Natural killer cell (primary cell): Measurements from ENCODE around the gene DPEP2. TPM values are rescaled to one million over a fixed set of nuclear protein-coding genes. Genes with fewer than 3 reads are reported as not detected.

Experiments used
- ATAC-seq, 3 donors: fragments of 150-1000 bp in 2 of 3; fragments of 200-7000 bp in 1 of 3; cut with Tn5 transposase; 1 replicate in 1 of 3; 2 replicates in 2 of 3; pipeline ENCODE4 v1.10.0; 2021; ENCODE audit warnings: mild to moderate bottlenecking in 2 of 3, moderate library complexity in 2 of 3
- DNase-seq, 2 donors: peaks; one replicate each; pipeline versions ENCODE4 v3.0.0 to v3.0.0-alpha.2; 2013 to 2021; ENCODE audit warnings: mixed read lengths in 1 of 2
- H3K27ac ChIP-seq: one replicate; pipeline ENCODE4 v1.5.1; 2013; ENCODE audit warnings: mild to moderate bottlenecking, low read length
- H3K27me3 ChIP-seq: one replicate; pipeline ENCODE4 v1.6.1; 2013; ENCODE audit warnings: low read length; ENCODE audit not compliant: control insufficient read depth, insufficient read depth
- H3K36me3 ChIP-seq: one replicate; pipeline ENCODE4 v1.6.1; 2013; ENCODE audit warnings: low read length; ENCODE audit not compliant: control insufficient read depth, insufficient read depth
- H3K4me1 ChIP-seq: one replicate; pipeline ENCODE4 v1.6.1; 2013; ENCODE audit warnings: low read length; ENCODE audit not compliant: control insufficient read depth, insufficient read depth
- H3K4me3 ChIP-seq: one replicate; pipeline ENCODE4 v1.5.1; 2013; ENCODE audit warnings: low read length
- H3K9me3 ChIP-seq: one replicate; pipeline ENCODE4 v1.6.1; 2013; ENCODE audit warnings: low read length; ENCODE audit not compliant: control insufficient read depth, insufficient read depth
- H3K27ac Mint-ChIP-seq, 2 donors: one replicate each; pipeline ENCODE4 v1.8.0; 2022; ENCODE audit warnings: mild to moderate bottlenecking in 2 of 2, mixed read lengths in 2 of 2, moderate library complexity in 1 of 2
- H3K27me3 Mint-ChIP-seq, 2 donors: one replicate each; pipeline ENCODE4 v1.8.0; 2022; ENCODE audit warnings: low read depth in 2 of 2, mixed read lengths in 2 of 2
- H3K36me3 Mint-ChIP-seq: one replicate; pipeline ENCODE4 v1.8.0; 2022; ENCODE audit warnings: mixed read lengths
- H3K4me1 Mint-ChIP-seq, 2 donors: one replicate each; pipeline ENCODE4 v1.8.0; 2022; ENCODE audit warnings: mixed read lengths in 2 of 2
- H3K4me3 Mint-ChIP-seq: one replicate; pipeline ENCODE4 v1.8.0; 2022; ENCODE audit warnings: mild to moderate bottlenecking, moderate library complexity, mixed read lengths
- H3K9me3 Mint-ChIP-seq, 2 donors: one replicate each; pipeline ENCODE4 v1.8.0; 2022; ENCODE audit warnings: mixed read lengths in 2 of 2
- CTCF ChIP-seq: fragments of 200-600 bp; IDR thresholded peaks from one replicate; pipeline ENCODE4 v1.8.0; 2022; ENCODE audit warnings: antibody characterized with exemption
- WGBS: methylation state at CpG from one replicate; pipeline ENCODE4 v1.1.7; 2013; ENCODE audit warnings: missing lambda C conversion rate; ENCODE audit not compliant: insufficient coverage; 5-methylcytosine and 5-hydroxymethylcytosine counted together
- intact Hi-C: fragments of 100-400 bp; cut with micrococcal nuclease; formaldehyde crosslinking; loops from one replicate; pipeline ENCODE4 v1.14.2; 2022
- total RNA-seq, 4 donors: library from RNA; stranded (reverse); fragments of 120-200 nt in 1 of 4; gene quantifications; one replicate each; pipeline versions ENCODE4 v1.2.3 to v1.2.4, GENCODE V29; 2013 to 2022

DPEP2 gene
- total RNA-seq, 3 donors from 2014 or later (not counting 1 experiment from before 2014, with no cell fraction given) = 47.2 to 64.1 (median 61.8) TPM

- H3K27me3 Mint-ChIP-seq = no peaks in the 10 kb centered on the region
- no peak for TF ChIP-seq CTCF
- intact Hi-C loops = no loop called here
- H3K4me3 Mint-ChIP-seq = peak overlapping the region; percentile 96
- ATAC-seq = peak in 2 of 3 donors; percentile 9 to 15
- H3K9me3 ChIP-seq = no peaks in the 10 kb centered on the region
- peak in 1 of 2 donors; percentile 51 for DNase-seq
- H3K4me1 ChIP-seq = peaks cover 27% of the 10 kb centered on the region
- H3K4me1 Mint-ChIP-seq = peaks cover 22 to 27% of the 10 kb centered on the region in 2 donors
- peak overlapping the region; percentile 73 to 89 for H3K27ac Mint-ChIP-seq
- H3K36me3 ChIP-seq = peaks cover 4% of the 10 kb centered on the region
- H3K27ac ChIP-seq = no peak overlapping the region
- H3K27me3 ChIP-seq = no peaks in the 10 kb centered on the region
- no peaks in the 10 kb centered on the region for H3K36me3 Mint-ChIP-seq
- 14% methylated on average over 18 of the region's 18 CpGs for WGBS
- H3K9me3 Mint-ChIP-seq = no peaks in the 10 kb centered on the region
- peak overlapping the region; percentile 80 for H3K4me3 ChIP-seq
Observed at GRCh38 chr16:67967183-67967957, 31.9 kb downstream of the DPEP2 start.

- Mint-ChIP-seq H3K36me3 (no peaks in the 10 kb centered on the region), H3K27me3 (no peaks in the 10 kb centered on the region), H3K27ac (peak overlapping the region in 1 of 2 donors; percentile 89), H3K4me1 (peaks cover 22 to 27% of the 10 kb centered on the region in 2 donors), H3K4me3 (peak overlapping the region; percentile 96), H3K9me3 (no peaks in the 10 kb centered on the region)
- Histone ChIP-seq H3K27ac (no peak overlapping the region), H3K4me1 (peaks cover 27% of the 10 kb centered on the region), H3K27me3 (no peaks in the 10 kb centered on the region), H3K4me3 (no peak overlapping the region), H3K36me3 (peaks cover 4% of the 10 kb centered on the region), H3K9me3 (no peaks in the 10 kb centered on the region)
- no peak for TF ChIP-seq CTCF
- DNase-seq (no peak), ATAC-seq (no peak)
- 97% methylated on average over 3 of the region's 3 CpGs for WGBS
- intact Hi-C loops = no loop called here
Observed at GRCh38 chr16:67966549-67967182, 32.6 kb downstream of the DPEP2 start.

GRCh38 chr16:67965668-67966548, 33.4 kb downstream of the DPEP2 start:
- no peak overlapping the region for H3K4me3 Mint-ChIP-seq
- no peak for TF ChIP-seq CTCF
- peaks cover 27% of the 10 kb centered on the region for H3K4me1 ChIP-seq
- peaks cover 22 to 27% of the 10 kb centered on the region in 2 donors for H3K4me1 Mint-ChIP-seq
- no peaks in the 10 kb centered on the region for H3K9me3 Mint-ChIP-seq
- intact Hi-C loops = no loop called here
- H3K27ac Mint-ChIP-seq = no peak overlapping the region
- H3K36me3 Mint-ChIP-seq = no peaks in the 10 kb centered on the region
- no peak for DNase-seq
- no peaks in the 10 kb centered on the region for H3K9me3 ChIP-seq
- no peaks in the 10 kb centered on the region for H3K27me3 ChIP-seq
- H3K4me3 ChIP-seq = no peak overlapping the region
- no peaks in the 10 kb centered on the region for H3K27me3 Mint-ChIP-seq
- H3K27ac ChIP-seq = no peak overlapping the region
- WGBS = 95% methylated on average over 11 of the region's 11 CpGs
- no peak for ATAC-seq
- H3K36me3 ChIP-seq = peaks cover 11% of the 10 kb centered on the region
